ENCODE measurements around the gene CAB39.

Gene CAB39

GRCh38 chr2:230797515-230798495, 85.2 kb downstream of the CAB39 start:
- no peak for TF ChIP-seq CTCF (IDR thresholded peaks at IDR 0.05; ENCODE audit: insufficient read depth, low read length, missing control alignments)
- CTCF ChIA-PET = interaction anchor here (0.7 to 5.6 kb wide), 52 partner anchors 8 to 791 kb away, joined by 3 to 80 read pairs (median 6); partner anchors contain the start of gene CAB39
- POLR2A ChIA-PET = no interaction called here
- no peak for DNase-seq (ENCODE audit: low read depth, low spot score)
- no peak overlapping the region for H3K4me3 ChIP-seq (ENCODE audit: low read depth, low read length)

GRCh38 chr2:230798769-230799399, 86.2 kb downstream of the CAB39 start:
- ChIA-PET CTCF (interaction anchor here (0.6 to 5.6 kb wide), 45 partner anchors 8 to 792 kb away, joined by 3 to 80 read pairs (median 6); partner anchors contain the start of gene CAB39), POLR2A (no interaction called here)
- TF ChIP-seq CTCF (IDR thresholded peaks at IDR 0.05; ENCODE audit: insufficient read depth, low read length, missing control alignments) = peak; percentile 69
- H3K4me3 ChIP-seq (ENCODE audit: low read depth, low read length) = no peak overlapping the region
- no peak for DNase-seq (ENCODE audit: low read depth, low spot score)

- TF ChIP-seq CTCF (IDR thresholded peaks at IDR 0.05; ENCODE audit: insufficient read depth, low read length, missing control alignments) = no peak
- POLR2A ChIA-PET = no interaction called here
- DNase-seq (ENCODE audit: low read depth, low spot score) = no peak
- H3K4me3 ChIP-seq (ENCODE audit: low read depth, low read length) = no peak overlapping the region
- CTCF ChIA-PET = interaction anchor here (1.1 to 1.9 kb wide), 3 partner anchors 8 to 19 kb away, joined by 3 to 8 read pairs (median 6); no protein-coding TSS in a partner anchor
These were observed 92.8 kb downstream of the CAB39 start for GRCh38 chr2:230805353-230806017.

- DNase-seq (ENCODE audit: low read depth, low spot score) = no peak
- CTCF ChIA-PET = interaction anchor here (1.3 to 1.6 kb wide), 3 partner anchors 9 to 94 kb away, joined by 4 to 8 read pairs (median 6); no protein-coding TSS in a partner anchor
- TF ChIP-seq CTCF (IDR thresholded peaks at IDR 0.05; ENCODE audit: insufficient read depth, low read length, missing control alignments) = no peak
- no peak overlapping the region for H3K4me3 ChIP-seq (ENCODE audit: low read depth, low read length)
- POLR2A ChIA-PET = no interaction called here
These were observed 95.1 kb downstream of the CAB39 start for GRCh38 chr2:230807729-230808128.

- CTCF ChIA-PET = interaction anchor here (1.3 to 4.4 kb wide), 4 partner anchors 9 to 39 kb away, joined by 4 to 34 read pairs (median 10); no protein-coding TSS in a partner anchor
- no peak for DNase-seq (ENCODE audit: low read depth, low spot score)
- POLR2A ChIA-PET = no interaction called here
- TF ChIP-seq CTCF (IDR thresholded peaks at IDR 0.05; ENCODE audit: insufficient read depth, low read length, missing control alignments) = no peak
- H3K4me3 ChIP-seq (ENCODE audit: low read depth, low read length) = no peak overlapping the region
These were observed 96.4 kb downstream of the CAB39 start for GRCh38 chr2:230809015-230809414.

All from AG04449 (cell line).